SK-N-SH (cell line): ENCODE measurements around the gene SPG7.

Source experiments
- CTCF ChIP-seq: fragments of 200-600 bp; sonication (generic); IDR thresholded peaks from 2 replicates; pipeline ENCODE4 v1.6.1; 2017; ENCODE audit warnings: antibody characterized with exemption, mild to moderate bottlenecking, moderate library complexity
- EP300 ChIP-seq, 2 experiments: IDR thresholded peaks; 2 replicates each; pipeline versions ENCODE4 v1.4.0 to v1.6.1; 2012; ENCODE audit warnings: borderline replicate concordance in 1 of 2, low read depth in 1 of 2, low read length in 1 of 2
- GATA2 ChIP-seq: sonication (generic); formaldehyde crosslinking; IDR thresholded peaks from 2 replicates; pipeline ENCODE4 v1.5.0; 2020; ENCODE audit warnings: mild to moderate bottlenecking, missing genetic modification reagents
- JUND ChIP-seq: IDR thresholded peaks from 2 replicates; pipeline ENCODE4 v1.4.0; 2012
- MEF2A ChIP-seq: IDR thresholded peaks from 2 replicates; pipeline ENCODE4 v1.4.0; 2012; ENCODE audit warnings: low read depth, borderline replicate concordance
- MXI1 ChIP-seq: IDR thresholded peaks from 2 replicates; pipeline ENCODE4 v1.6.1; 2012; ENCODE audit warnings: mild to moderate bottlenecking, low read depth, low read length, improper control_type of control experiment
- PBX3 ChIP-seq: IDR thresholded peaks from 2 replicates; pipeline ENCODE4; 2012
- RAD21 ChIP-seq: IDR thresholded peaks from 2 replicates; pipeline ENCODE4 v1.6.1; 2012; ENCODE audit warnings: mild to moderate bottlenecking, low read length
- RCOR1 ChIP-seq: fragments of 150-350 bp; IDR thresholded peaks from 2 replicates; pipeline ENCODE4 v1.6.1; 2017; ENCODE audit warnings: antibody characterized with exemption, low read length
- REST ChIP-seq: IDR thresholded peaks from 2 replicates; pipeline ENCODE4 v1.6.1; 2012; ENCODE audit warnings: mild to moderate bottlenecking, low read depth, low read length, moderate library complexity
- RFX5 ChIP-seq: IDR thresholded peaks from 2 replicates; pipeline ENCODE4 v1.6.1; 2012; ENCODE audit warnings: mild to moderate bottlenecking, improper control_type of control experiment, low read length
- SMC3 ChIP-seq: IDR thresholded peaks from 2 replicates; pipeline ENCODE4 v1.6.1; 2012; ENCODE audit warnings: low read depth, low read length, improper control_type of control experiment
- USF1 ChIP-seq: IDR thresholded peaks from 2 replicates; pipeline ENCODE4 v1.4.0; 2012; ENCODE audit warnings: low read depth, borderline replicate concordance
- YY1 ChIP-seq: IDR thresholded peaks from 2 replicates; pipeline ENCODE4 v1.4.0; 2012; ENCODE audit warnings: low read depth, mild to moderate bottlenecking

GRCh38 chr16:89538286-89538685 lies 30.1 kb downstream of the SPG7 start:
- no peak for TF ChIP-seq RAD21
- no peak for TF ChIP-seq SMC3
- TF ChIP-seq CTCF: no peak
- TF ChIP-seq MXI1: no peak
- no peak for TF ChIP-seq YY1
- TF ChIP-seq RCOR1: no peak
- no peak for TF ChIP-seq REST
- no peak for TF ChIP-seq RFX5
- no peak for TF ChIP-seq GATA2 (CRISPR knock-in tag)
- no peak for TF ChIP-seq MEF2A
- TF ChIP-seq USF1: no peak
- TF ChIP-seq EP300 (IDR thresholded peaks at IDR 0.05; ENCODE audit: borderline replicate concordance in 1 of 2, low read depth in 1 of 2, low read length in 1 of 2): no peak
- TF ChIP-seq PBX3: no peak
- TF ChIP-seq JUND: no peak
